ENCODE results near the gene EFCAB14. TPM values are rescaled to one million over a fixed set of nuclear protein-coding genes. Genes with fewer than 3 reads are reported as not detected.
"Not testable (repeated sequence)": the region's sequence is repeated elsewhere in the genome, so short reads cannot be mapped to it uniquely, and the experiment has no call there.

EFCAB14 gene
- total RNA-seq, 3 donors from 2014 or later = 46.8 to 48.6 (median 48.4) TPM

DNA sequence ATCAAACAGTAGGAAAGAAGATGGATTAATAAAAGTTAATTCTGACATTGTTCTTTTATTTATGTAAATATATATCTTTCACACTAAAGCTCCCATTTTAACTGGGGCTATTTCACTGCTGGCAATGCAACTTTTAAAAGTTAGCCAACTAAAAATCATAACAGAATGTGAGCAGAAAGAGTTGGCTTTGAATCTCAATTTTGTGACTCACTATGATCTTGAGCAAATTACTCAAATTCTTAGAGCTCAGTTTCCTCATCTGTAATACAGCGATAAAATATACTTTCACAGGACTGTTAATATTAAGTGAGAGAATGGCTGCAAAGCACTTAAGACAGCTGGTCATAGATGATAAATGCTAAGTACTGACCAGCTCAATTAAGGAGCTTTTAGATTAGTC, 10.8 kb downstream of the EFCAB14 start:
- Mint-ChIP-seq H3K36me3 (ENCODE audit: insufficient read depth) (peaks cover 43% of the 10 kb centered on the region), H3K27me3 (ENCODE audit: low read depth) (no peaks in the 10 kb centered on the region), H3K4me3 (no peak overlapping the region), H3K9me3 (no peaks in the 10 kb centered on the region), H3K4me1 (ENCODE audit: low read depth) (peaks cover 22% of the 10 kb centered on the region)
- ATAC-seq (no peak), DNase-seq (no peak)

DNA sequence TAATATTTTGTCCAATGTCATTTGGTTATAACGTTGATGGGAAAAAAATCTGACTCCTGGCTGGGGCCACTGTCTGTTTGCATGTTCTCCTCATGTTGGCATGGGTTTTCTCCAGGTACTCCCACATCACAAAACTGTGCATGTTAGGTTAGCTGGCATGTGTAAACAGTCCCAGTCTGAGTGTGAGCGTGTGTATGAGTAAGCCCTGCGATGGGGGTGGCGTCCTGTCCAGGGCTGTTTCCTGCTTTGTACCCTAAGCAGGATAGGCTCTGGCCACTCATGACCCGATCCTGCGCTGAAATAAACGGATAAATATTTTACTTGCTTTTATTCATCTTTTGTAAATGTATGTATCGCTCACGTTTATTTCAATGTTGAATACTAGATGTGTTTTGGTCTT, 13.5 kb downstream of the EFCAB14 start:
- Mint-ChIP-seq H3K4me3 (no peak overlapping the region), H3K9me3 (no peaks in the 10 kb centered on the region)

DNA sequence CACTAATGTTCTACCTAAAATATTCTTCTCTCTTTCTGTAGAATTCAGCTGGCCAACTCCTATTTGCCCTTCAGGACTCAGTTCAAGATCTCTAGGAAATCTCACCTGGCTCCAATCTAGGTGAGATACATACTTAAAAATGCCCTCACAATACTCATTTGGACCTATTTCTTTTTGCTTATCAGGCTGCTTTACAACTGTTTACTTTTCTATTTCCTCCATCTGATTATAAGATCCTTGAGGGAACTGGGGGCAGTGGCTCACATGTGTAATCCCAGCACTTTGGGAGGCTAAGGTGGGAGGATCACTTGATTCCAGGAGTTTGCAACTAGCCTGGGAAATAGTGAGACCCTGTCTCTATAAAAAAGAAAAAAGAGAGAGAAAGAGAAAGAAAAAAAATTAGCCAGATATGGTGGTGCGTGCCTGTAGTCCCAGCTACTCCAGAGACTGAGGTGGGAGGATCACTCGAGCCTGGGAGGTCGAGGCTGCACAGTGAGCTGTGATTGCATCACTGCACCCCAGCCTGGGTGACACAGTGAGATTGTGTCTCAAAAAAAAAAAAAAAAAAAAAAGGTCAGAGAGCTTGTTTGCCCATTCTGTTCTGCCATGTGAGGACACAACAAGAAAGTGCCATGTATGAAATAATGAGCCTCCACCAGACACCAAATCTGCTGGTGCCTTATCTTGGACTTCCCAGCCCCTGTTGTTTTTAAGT, 14.8 kb downstream of the EFCAB14 start:
- no peak for DNase-seq
- Mint-ChIP-seq H3K4me3 (no peak overlapping the region), H3K27me3 (ENCODE audit: low read depth) (no peaks in the 10 kb centered on the region), H3K9me3 (no peaks in the 10 kb centered on the region), H3K36me3 (ENCODE audit: insufficient read depth) (peaks cover 39% of the 10 kb centered on the region), H3K4me1 (ENCODE audit: low read depth) (peaks cover 23% of the 10 kb centered on the region)
- ATAC-seq = no peak

More for the DNA sequence above, 13.5 kb downstream of the EFCAB14 start:
- ATAC-seq (no peak), DNase-seq (no peak)
- H3K27me3 Mint-ChIP-seq (ENCODE audit: low read depth) = no peaks in the 10 kb centered on the region
- H3K4me1 Mint-ChIP-seq (ENCODE audit: low read depth) = peaks cover 20% of the 10 kb centered on the region
- peaks cover 45% of the 10 kb centered on the region for H3K36me3 Mint-ChIP-seq (ENCODE audit: insufficient read depth)

- DNase-seq (no peak), ATAC-seq (no peak)
- peaks cover 50% of the 10 kb centered on the region for H3K36me3 Mint-ChIP-seq (ENCODE audit: insufficient read depth)
- no peak overlapping the region for H3K4me3 Mint-ChIP-seq
- peaks cover 6% of the 10 kb centered on the region for H3K9me3 Mint-ChIP-seq
- H3K27me3 Mint-ChIP-seq (ENCODE audit: low read depth) = no peaks in the 10 kb centered on the region
- H3K4me1 Mint-ChIP-seq (ENCODE audit: low read depth) = peaks cover 31% of the 10 kb centered on the region
Measured at GRCh38 chr1:46699666-46700065, 19.2 kb downstream of the EFCAB14 start.

- DNase-seq (no peak), ATAC-seq (no peak)
- Mint-ChIP-seq H3K4me3 (no peak overlapping the region), H3K4me1 (ENCODE audit: low read depth) (peaks cover 19% of the 10 kb centered on the region), H3K9me3 (peaks cover 6% of the 10 kb centered on the region), H3K36me3 (ENCODE audit: insufficient read depth) (peaks cover 45% of the 10 kb centered on the region), H3K27me3 (ENCODE audit: low read depth) (no peaks in the 10 kb centered on the region)
Measured at GRCh38 chr1:46697053-46697452, 21.9 kb downstream of the EFCAB14 start.

- DNase-seq, ATAC-seq: not testable (repeated sequence)
Measured at GRCh38 chr1:46694676-46695075, 24.2 kb downstream of the EFCAB14 start.

DNA sequence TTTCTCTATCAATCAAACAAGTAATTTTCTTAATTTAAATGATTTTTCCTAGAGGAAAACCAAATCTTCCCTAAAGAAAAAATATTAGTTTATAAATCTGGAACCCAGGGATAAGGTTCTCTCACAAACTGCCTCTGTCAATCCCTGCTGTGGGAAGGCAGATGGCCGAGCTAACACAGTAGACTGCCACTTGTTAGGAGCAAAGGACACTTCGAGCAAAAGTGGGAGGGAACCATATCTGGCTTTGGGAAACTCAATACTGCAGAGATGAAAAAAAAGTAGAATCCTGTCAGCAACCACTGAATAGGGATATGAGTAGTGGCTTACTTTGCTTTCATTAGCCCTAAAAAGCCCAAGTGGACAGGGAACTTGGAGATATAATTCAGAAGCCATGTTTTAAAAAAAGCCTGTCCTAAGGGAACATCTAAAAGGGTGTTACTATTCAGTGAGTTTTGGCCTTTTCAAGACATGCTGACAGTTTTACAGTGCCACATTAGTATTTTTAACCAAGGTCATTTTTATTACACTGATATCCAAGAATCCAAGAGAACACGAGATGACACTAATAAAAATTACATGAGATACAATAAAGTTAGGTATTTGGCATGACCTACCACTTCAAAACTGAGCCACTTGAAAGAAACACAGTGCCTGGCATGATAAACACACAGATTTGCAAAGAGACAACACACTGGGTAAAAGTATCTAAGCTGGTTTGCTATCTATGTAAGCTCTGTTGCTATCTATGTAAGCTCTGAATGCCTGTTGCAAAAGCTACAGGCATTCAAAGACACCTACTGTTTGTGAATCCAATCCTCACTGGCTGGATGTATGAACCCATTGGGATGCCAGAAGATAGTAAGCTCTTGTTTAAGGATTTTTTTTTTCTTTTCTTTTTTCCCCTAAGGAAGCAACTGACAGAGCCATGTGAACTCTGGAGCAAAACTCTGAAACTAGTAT, 25.8 kb downstream of the EFCAB14 start:
- no peak for DNase-seq
- Mint-ChIP-seq H3K27me3 (ENCODE audit: low read depth) (no peaks in the 10 kb centered on the region), H3K4me3 (no peak overlapping the region), H3K9me3 (peaks cover 6% of the 10 kb centered on the region), H3K4me1 (ENCODE audit: low read depth) (peaks cover 6% of the 10 kb centered on the region), H3K36me3 (ENCODE audit: insufficient read depth) (peaks cover 56% of the 10 kb centered on the region)
- no peak for ATAC-seq

More at GRCh38 chr1:46694676-46695075, 24.2 kb downstream of the EFCAB14 start:
- not testable (repeated sequence) for H3K9me3 Mint-ChIP-seq; H3K4me3 Mint-ChIP-seq; H3K27me3 Mint-ChIP-seq (ENCODE audit: low read depth)
- H3K4me1 Mint-ChIP-seq (ENCODE audit: low read depth) = peaks cover 14% of the 10 kb centered on the region
- peaks cover 56% of the 10 kb centered on the region for H3K36me3 Mint-ChIP-seq (ENCODE audit: insufficient read depth)

GRCh38 chr1:46691997-46692790, 26.7 kb downstream of the EFCAB14 start:
- peaks cover 6% of the 10 kb centered on the region for H3K9me3 Mint-ChIP-seq
- H3K4me3 Mint-ChIP-seq = no peak overlapping the region
- peaks cover 4% of the 10 kb centered on the region for H3K4me1 Mint-ChIP-seq (ENCODE audit: low read depth)
- DNase-seq = no peak
- peaks cover 57% of the 10 kb centered on the region for H3K36me3 Mint-ChIP-seq (ENCODE audit: insufficient read depth)
- no peak for ATAC-seq
- no peaks in the 10 kb centered on the region for H3K27me3 Mint-ChIP-seq (ENCODE audit: low read depth)

DNA sequence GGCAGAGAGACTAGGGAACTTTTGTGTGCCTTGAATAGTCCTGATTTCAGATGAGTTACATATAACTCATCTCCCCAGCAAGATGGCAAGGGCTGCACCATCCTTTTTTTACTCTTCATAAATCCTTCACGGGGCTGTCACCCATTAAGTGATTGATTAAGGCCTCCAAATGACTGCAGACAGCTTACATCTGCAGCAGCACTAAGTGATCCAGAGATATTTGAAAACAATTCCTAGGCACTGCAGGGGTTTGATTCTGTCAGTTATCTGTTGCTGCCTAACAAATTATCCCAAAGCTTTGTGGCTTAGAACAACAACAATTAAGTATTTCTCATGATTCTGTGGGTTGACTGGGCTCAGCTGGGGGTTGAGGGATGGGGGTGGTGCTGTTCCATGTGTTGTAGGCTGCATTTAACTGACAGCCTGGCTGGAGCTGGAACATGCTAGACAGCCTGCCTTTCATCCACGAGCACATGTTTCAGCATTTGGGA, 27.9 kb downstream of the EFCAB14 start:
- peaks cover 6% of the 10 kb centered on the region for H3K9me3 Mint-ChIP-seq
- peaks cover 7% of the 10 kb centered on the region for H3K4me1 Mint-ChIP-seq (ENCODE audit: low read depth)
- peaks cover 57% of the 10 kb centered on the region for H3K36me3 Mint-ChIP-seq (ENCODE audit: insufficient read depth)
- no peaks in the 10 kb centered on the region for H3K27me3 Mint-ChIP-seq (ENCODE audit: low read depth)
- DNase-seq (no peak), ATAC-seq (no peak)
- no peak overlapping the region for H3K4me3 Mint-ChIP-seq

GRCh38 chr1:46689897-46690296, 29.0 kb downstream of the EFCAB14 start:
- peaks cover 51% of the 10 kb centered on the region for H3K36me3 Mint-ChIP-seq (ENCODE audit: insufficient read depth)
- H3K4me1 Mint-ChIP-seq (ENCODE audit: low read depth) = peaks cover 7% of the 10 kb centered on the region
- ATAC-seq (no peak), DNase-seq (no peak)
- no peak overlapping the region for H3K4me3 Mint-ChIP-seq
- no peaks in the 10 kb centered on the region for H3K27me3 Mint-ChIP-seq (ENCODE audit: low read depth)
- no peaks in the 10 kb centered on the region for H3K9me3 Mint-ChIP-seq

DNA sequence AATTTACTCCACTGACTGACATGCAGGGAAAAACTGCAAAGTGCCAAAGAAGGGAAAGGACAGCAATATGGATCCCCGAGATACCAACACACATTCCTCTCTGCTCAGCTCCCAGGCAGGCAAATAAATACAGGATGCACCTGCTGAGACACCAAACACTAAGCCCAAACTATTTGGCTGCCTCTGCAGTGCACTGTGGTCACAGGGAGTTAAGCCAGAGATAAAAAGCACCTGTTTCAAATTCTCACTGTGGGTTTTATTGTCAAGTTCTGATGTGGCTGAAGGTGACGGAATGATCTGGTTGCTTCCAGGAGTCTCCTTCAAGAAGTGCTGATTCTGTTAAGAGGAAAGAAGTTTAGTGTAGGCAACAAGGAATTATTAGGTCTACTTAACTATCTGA, 29.6 kb downstream of the EFCAB14 start:
- H3K36me3 Mint-ChIP-seq (ENCODE audit: insufficient read depth) = peaks cover 49% of the 10 kb centered on the region

GRCh38 chr1:46687921-46688509, 30.9 kb downstream of the EFCAB14 start:
- Mint-ChIP-seq H3K36me3 (ENCODE audit: insufficient read depth) (peaks cover 58% of the 10 kb centered on the region), H3K9me3 (no peaks in the 10 kb centered on the region), H3K27me3 (ENCODE audit: low read depth) (no peaks in the 10 kb centered on the region), H3K4me1 (ENCODE audit: low read depth) (peaks cover 5% of the 10 kb centered on the region), H3K4me3 (no peak overlapping the region)
- DNase-seq = no peak
- ATAC-seq = no peak

More for the DNA sequence above, 29.6 kb downstream of the EFCAB14 start:
- no peak for ATAC-seq
- Mint-ChIP-seq H3K9me3 (no peaks in the 10 kb centered on the region), H3K4me1 (ENCODE audit: low read depth) (peaks cover 7% of the 10 kb centered on the region), H3K4me3 (no peak overlapping the region), H3K27me3 (ENCODE audit: low read depth) (no peaks in the 10 kb centered on the region)
- no peak for DNase-seq

DNA sequence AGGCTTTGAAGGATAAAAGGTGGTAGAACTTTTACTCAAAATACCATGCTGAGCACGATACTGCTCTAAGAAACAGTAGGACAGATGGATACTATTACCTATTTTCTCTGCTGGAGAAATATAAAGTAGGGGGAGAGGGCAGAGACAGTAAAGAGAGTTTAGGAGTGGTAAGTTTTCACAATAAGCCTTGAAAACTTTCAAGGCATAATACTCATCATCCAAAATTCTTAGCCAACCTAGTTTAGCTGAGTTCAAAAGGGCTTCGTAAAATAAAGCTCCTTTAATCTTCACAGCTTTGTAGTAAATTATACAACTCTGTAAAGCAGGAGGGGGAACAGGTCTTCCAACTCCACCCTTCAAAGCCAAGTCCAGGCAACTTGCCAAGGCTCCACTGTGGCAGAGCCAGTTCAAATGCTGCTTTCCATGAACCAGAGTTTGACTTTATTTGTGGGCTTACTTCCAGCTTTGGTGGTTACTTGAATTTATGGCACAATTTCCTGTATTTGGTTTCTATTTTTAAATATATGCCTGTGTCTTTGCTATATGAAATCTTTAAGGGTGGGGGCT, 31.7 kb downstream of the EFCAB14 start:
- ATAC-seq (no peak), DNase-seq (no peak)
- peaks cover 59% of the 10 kb centered on the region for H3K36me3 Mint-ChIP-seq (ENCODE audit: insufficient read depth)
- no peak overlapping the region for H3K4me3 Mint-ChIP-seq
- H3K27me3 Mint-ChIP-seq (ENCODE audit: low read depth) = no peaks in the 10 kb centered on the region
- H3K4me1 Mint-ChIP-seq (ENCODE audit: low read depth) = peaks cover 5% of the 10 kb centered on the region
- H3K9me3 Mint-ChIP-seq = no peaks in the 10 kb centered on the region
